Measurements from ENCODE around the gene CHST13.

DNA sequence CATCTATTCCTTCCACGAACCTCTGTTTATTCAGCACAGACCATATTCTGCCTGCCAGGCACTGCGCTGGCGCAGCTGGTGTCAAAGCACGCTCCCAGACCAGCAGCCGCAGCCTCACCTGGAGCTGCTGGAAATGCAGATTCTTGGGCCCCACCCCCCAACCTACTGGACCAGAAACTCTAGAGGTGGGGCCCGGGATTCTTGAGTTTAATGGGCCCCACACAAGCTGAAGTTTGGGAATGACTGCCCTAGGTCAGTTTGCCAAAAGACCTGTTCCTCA, 7.0 kb downstream of the CHST13 start:
- TF ChIP-seq, protein P1, sequence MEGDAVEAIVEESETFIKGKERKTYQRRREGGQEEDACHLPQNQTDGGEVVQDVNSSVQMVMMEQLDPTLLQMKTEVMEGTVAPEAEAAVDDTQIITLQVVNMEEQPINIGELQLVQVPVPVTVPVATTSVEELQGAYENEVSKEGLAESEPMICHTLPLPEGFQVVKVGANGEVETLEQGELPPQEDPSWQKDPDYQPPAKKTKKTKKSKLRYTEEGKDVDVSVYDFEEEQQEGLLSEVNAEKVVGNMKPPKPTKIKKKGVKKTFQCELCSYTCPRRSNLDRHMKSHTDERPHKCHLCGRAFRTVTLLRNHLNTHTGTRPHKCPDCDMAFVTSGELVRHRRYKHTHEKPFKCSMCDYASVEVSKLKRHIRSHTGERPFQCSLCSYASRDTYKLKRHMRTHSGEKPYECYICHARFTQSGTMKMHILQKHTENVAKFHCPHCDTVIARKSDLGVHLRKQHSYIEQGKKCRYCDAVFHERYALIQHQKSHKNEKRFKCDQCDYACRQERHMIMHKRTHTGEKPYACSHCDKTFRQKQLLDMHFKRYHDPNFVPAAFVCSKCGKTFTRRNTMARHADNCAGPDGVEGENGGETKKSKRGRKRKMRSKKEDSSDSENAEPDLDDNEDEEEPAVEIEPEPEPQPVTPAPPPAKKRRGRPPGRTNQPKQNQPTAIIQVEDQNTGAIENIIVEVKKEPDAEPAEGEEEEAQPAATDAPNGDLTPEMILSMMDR (IDR thresholded peaks at IDR 0.05; ENCODE audit: borderline replicate concordance, extremely low read depth, low read length, poor library complexity, severe bottlenecking) = no peak
- TF ChIP-seq EZH2 (IDR thresholded peaks at IDR 0.05; ENCODE audit: borderline replicate concordance, low read depth, low read length, severe bottlenecking) = no peak
